Esophagus muscularis mucosa (tissue), 4 donors: ENCODE results near the gene C17orf78.

ENCODE experiments used
- CTCF ChIP-seq, 3 experiments: fragments of 200-600 bp in 2 of 3; fragments of 450-650 bp in 1 of 3; sonication (generic) in 2 of 3; IDR thresholded peaks; one replicate each; pipeline ENCODE4 v1.5.1; 2017 to 2019; ENCODE audit warnings: antibody characterized with exemption in 3 of 3, mild to moderate bottlenecking in 2 of 3, moderate library complexity in 1 of 3
- EP300 ChIP-seq: sonication (generic); formaldehyde crosslinking; IDR thresholded peaks from one replicate; pipeline ENCODE4 v1.6.1; 2017; ENCODE audit warnings: antibody characterized with exemption
- POLR2A ChIP-seq: fragments of 450-650 bp; IDR thresholded peaks from one replicate; pipeline ENCODE4 v1.6.1; 2017; ENCODE audit warnings: antibody characterized with exemption, moderate library complexity, mild to moderate bottlenecking, low read depth
- POLR2AphosphoS5 ChIP-seq, 2 donors: sonication (generic); formaldehyde crosslinking; IDR thresholded peaks; one replicate each; pipeline ENCODE4 v1.6.1; 2017; ENCODE audit warnings: antibody characterized with exemption in 2 of 2

GRCh38 chr17:37382056-37382455, 6.3 kb downstream of the C17orf78 start:
- TF ChIP-seq CTCF (IDR thresholded peaks at IDR 0.05) = no peak
- TF ChIP-seq POLR2A = no peak
- TF ChIP-seq POLR2AphosphoS5 (IDR thresholded peaks at IDR 0.05) = no peak
- no peak for TF ChIP-seq EP300
